ENCODE data around the gene PTGR1.
"Not testable (repeated sequence)": the region's sequence is repeated elsewhere in the genome, so short reads cannot be mapped to it uniquely, and the experiment has no call there.

Gene PTGR1

DNA sequence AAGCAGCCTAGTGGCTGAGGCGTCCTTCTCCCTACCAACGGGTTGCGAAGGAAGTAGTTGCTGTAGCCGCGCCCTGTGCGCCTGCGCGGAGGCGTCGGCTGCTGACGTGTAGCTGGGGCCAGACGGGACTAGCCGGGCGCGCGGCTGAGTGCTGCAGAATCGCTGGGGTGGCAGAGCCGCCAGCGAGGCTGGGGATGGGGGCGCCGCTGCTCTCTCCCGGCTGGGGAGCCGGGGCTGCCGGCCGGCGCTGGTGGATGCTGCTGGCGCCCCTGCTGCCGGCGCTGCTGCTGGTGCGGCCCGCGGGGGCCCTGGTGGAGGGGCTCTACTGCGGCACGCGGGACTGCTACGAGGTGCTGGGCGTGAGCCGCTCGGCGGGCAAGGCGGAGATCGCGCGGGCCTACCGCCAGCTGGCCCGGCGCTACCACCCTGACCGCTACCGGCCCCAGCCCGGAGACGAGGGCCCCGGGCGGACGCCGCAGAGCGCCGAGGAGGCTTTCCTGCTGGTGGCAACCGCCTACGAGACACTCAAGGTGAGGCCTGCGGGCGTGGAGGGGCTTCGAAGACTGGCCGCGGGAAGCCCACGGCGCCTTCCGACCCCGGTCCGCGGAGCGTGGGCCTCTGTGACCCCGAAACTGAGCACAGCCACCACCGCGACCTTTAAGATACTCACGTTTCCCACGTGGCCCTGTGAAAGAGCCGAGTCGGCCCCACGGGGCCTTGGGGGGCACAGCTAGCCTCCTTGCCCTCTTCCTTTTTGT lies 31.9 kb upstream of the PTGR1 start, which contains the start of gene DNAJC25:
TSS of gene DNAJC25 (plus strand) at position 121 of the 758 bp plus-strand sequence. CDS start at position 195, 74 bp downstream.
- Histone ChIP-seq H3K27ac (ENCODE audit: low read length) (peak within 1 kb of the TSS; percentile 81), H3K9me3 (ENCODE audit: control insufficient read depth in 1 of 2, low read length in 2 of 2) (no peaks in the 10 kb centered on the region), H3K36me3 (ENCODE audit: control insufficient read depth in 1 of 2, insufficient read depth in 2 of 2, low read length in 2 of 2) (no peaks in the 10 kb centered on the region), H3K4me1 (ENCODE audit: control insufficient read depth in 1 of 2, insufficient read depth in 2 of 2, low read length in 2 of 2) (peaks cover 4 to 21% of the 10 kb centered on the region in 2 donors), H3K4me3 (ENCODE audit: low read depth in 1 of 2, low read length in 2 of 2) (peak within 1 kb of the TSS; percentile 91 to 92), H3K27me3 (ENCODE audit: low read depth, low read length) (no peaks in the 10 kb centered on the region)

DNA sequence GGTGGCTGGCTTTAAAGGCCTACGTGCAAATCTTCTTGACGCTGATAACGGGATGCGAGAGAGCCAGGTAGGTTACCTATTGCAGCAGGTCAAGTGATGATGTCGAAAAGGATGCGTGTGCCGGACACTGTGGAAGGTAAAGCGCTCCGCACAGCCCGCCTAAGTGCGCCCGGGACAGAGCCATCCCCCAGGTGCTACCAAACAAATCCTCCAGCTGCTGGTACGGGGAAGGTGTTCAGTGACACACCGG lies 31.4 kb upstream of the PTGR1 start:
- H3K9me3 ChIP-seq (ENCODE audit: control insufficient read depth in 1 of 2, low read length in 2 of 2): no peaks in the 10 kb centered on the region
- H3K27me3 ChIP-seq (ENCODE audit: low read depth, low read length): no peaks in the 10 kb centered on the region
- no peaks in the 10 kb centered on the region for H3K36me3 ChIP-seq (ENCODE audit: control insufficient read depth in 1 of 2, insufficient read depth in 2 of 2, low read length in 2 of 2)
- H3K4me3 ChIP-seq (ENCODE audit: low read depth in 1 of 2, low read length in 2 of 2): peak overlapping the region; percentile 91 to 92
- H3K4me1 ChIP-seq (ENCODE audit: control insufficient read depth in 1 of 2, insufficient read depth in 2 of 2, low read length in 2 of 2): peaks cover 4 to 21% of the 10 kb centered on the region in 2 donors
- peak overlapping the region; percentile 48 for H3K27ac ChIP-seq (ENCODE audit: low read length)

DNA sequence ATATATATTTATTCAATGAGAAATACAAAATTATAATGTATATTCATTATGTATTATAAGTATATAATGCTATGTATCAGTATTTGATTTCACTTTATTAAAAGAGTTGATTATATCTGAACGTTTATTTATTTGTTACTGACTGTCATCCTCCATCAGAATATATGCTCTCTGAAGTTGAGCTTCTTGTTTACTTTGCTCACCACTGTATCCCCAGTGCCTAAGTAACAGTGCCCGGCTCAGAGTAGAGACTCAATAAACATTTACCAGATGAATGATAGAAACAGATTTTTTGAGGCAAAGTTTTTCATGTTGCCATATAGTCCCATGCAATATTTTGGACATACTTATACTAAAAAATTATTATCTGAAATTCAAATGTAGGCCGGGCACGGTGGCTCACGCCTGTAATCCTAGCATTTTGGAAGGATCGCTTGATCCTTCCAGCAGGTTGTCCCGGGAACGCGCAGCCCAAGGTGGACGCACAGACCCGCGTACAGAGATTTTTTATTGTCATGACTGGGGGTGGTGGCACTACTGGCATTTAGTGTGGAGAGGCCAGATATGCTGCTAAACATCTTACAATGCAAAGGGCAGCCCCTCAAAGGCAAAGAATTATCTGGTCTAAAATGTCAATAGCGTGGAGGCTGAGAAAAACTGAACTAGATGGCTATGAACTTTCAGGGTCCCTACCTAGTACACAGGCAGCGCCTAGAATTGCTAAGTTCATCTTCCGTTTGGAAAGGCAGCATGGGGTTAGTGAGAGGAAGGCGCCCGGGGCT lies 30.9 kb upstream of the PTGR1 start:
- peaks cover 4 to 21% of the 10 kb centered on the region in 2 donors for H3K4me1 ChIP-seq (ENCODE audit: control insufficient read depth in 1 of 2, insufficient read depth in 2 of 2, low read length in 2 of 2)
- H3K4me3 ChIP-seq (ENCODE audit: low read depth in 1 of 2, low read length in 2 of 2): peak overlapping the region; percentile 91 to 92
- H3K36me3 ChIP-seq (ENCODE audit: control insufficient read depth in 1 of 2, insufficient read depth in 2 of 2, low read length in 2 of 2): no peaks in the 10 kb centered on the region
- H3K27me3 ChIP-seq (ENCODE audit: low read depth, low read length): no peaks in the 10 kb centered on the region
- H3K27ac ChIP-seq (ENCODE audit: low read length): peak overlapping the region; percentile 48
- H3K9me3 ChIP-seq (ENCODE audit: control insufficient read depth in 1 of 2, low read length in 2 of 2): no peaks in the 10 kb centered on the region

DNA sequence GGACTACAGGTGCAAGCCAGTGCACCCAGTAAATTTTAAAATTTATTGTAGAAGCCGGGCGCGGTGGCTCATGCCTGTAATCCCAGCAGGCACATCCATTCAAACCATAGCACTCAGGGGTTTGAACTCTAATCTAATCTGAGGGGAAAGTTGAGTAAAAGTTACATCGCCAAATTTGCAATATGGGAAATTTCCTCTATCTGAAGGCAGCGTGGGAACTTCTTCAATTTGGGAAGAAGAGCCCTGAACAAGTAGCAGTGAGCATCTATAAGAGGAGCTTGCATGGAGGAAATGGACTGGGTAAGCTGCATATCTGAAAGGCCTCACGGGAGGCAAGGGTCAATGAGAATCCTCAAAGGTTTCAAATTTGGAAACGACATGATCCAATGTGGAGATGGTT lies 29.0 kb upstream of the PTGR1 start:
- Histone ChIP-seq H3K27ac (ENCODE audit: low read length) (no peak overlapping the region), H3K9me3 (ENCODE audit: control insufficient read depth in 1 of 2, low read length in 2 of 2) (no peaks in the 10 kb centered on the region), H3K4me1 (ENCODE audit: control insufficient read depth in 1 of 2, insufficient read depth in 2 of 2, low read length in 2 of 2) (peaks cover 4 to 21% of the 10 kb centered on the region in 2 donors), H3K4me3 (ENCODE audit: low read depth in 1 of 2, low read length in 2 of 2) (no peak overlapping the region), H3K27me3 (ENCODE audit: low read depth, low read length) (no peaks in the 10 kb centered on the region), H3K36me3 (ENCODE audit: control insufficient read depth in 1 of 2, insufficient read depth in 2 of 2, low read length in 2 of 2) (no peaks in the 10 kb centered on the region)

DNA sequence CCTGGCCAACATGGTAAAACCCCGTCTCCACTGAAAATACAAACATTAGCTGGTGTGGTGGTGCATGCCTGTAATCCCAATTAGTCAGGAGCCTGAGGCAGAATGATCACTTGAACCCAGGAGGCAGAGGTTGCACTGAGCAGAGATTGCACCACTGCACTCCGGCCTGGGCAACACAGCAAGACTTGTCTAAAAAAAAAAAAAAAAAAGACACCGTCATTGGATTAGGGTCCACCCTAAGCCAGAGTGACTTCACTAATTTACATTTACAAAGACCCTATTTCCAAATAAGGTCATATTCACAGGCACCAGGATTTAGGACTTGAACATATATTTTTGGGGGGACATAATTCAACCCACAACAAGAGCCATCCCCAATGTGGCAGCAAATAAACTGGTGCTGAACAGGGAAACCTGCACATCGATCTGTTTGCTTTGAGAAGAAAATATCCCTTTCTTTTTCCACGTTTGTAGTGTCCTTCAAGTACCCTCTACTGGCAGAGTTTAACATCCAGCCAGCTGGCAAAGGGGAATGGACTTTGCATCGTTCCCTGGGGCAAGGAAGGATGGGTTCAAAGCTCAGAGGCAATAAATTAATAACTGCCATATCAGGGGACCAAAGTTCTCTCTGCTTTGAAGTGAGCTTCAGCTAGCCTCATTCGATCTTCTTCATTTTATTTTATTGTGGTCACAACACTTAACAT lies 28.0 kb upstream of the PTGR1 start:
- H3K27ac ChIP-seq (ENCODE audit: low read length): no peak overlapping the region
- no peak overlapping the region for H3K4me3 ChIP-seq (ENCODE audit: low read depth in 1 of 2, low read length in 2 of 2)

DNA sequence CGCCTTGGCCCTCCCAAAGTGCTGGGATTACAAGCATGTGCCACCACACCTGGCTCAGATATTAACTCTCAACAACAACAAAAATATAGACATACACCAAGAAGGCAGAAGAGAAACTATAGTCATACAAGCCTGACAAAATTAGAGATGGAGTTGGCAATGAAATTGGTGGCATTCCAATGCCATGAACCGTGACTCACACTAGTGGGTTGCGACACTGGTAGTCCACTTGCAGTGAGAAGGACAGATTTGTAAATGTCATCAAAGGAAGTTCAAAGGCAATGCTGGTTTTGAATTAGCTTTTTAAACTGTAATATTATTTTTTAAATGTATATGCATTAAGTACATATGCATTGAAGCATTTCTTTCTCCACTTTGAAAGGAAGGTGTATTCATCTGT lies 23.2 kb upstream of the PTGR1 start:
- Histone ChIP-seq H3K4me1 (ENCODE audit: control insufficient read depth in 1 of 2, insufficient read depth in 2 of 2, low read length in 2 of 2) (no peaks in the 10 kb centered on the region), H3K36me3 (ENCODE audit: control insufficient read depth in 1 of 2, insufficient read depth in 2 of 2, low read length in 2 of 2) (no peaks in the 10 kb centered on the region), H3K9me3 (ENCODE audit: control insufficient read depth in 1 of 2, low read length in 2 of 2) (no peaks in the 10 kb centered on the region), H3K4me3 (ENCODE audit: low read depth in 1 of 2, low read length in 2 of 2) (no peak overlapping the region), H3K27me3 (ENCODE audit: low read depth, low read length) (no peaks in the 10 kb centered on the region), H3K27ac (ENCODE audit: low read length) (no peak overlapping the region)

More for the DNA sequence above, 28.0 kb upstream of the PTGR1 start:
- H3K27me3 ChIP-seq (ENCODE audit: low read depth, low read length): no peaks in the 10 kb centered on the region
- no peaks in the 10 kb centered on the region for H3K36me3 ChIP-seq (ENCODE audit: control insufficient read depth in 1 of 2, insufficient read depth in 2 of 2, low read length in 2 of 2)
- H3K4me1 ChIP-seq (ENCODE audit: control insufficient read depth in 1 of 2, insufficient read depth in 2 of 2, low read length in 2 of 2): peaks cover 4 to 12% of the 10 kb centered on the region in 2 donors
- H3K9me3 ChIP-seq (ENCODE audit: control insufficient read depth in 1 of 2, low read length in 2 of 2): no peaks in the 10 kb centered on the region

DNA sequence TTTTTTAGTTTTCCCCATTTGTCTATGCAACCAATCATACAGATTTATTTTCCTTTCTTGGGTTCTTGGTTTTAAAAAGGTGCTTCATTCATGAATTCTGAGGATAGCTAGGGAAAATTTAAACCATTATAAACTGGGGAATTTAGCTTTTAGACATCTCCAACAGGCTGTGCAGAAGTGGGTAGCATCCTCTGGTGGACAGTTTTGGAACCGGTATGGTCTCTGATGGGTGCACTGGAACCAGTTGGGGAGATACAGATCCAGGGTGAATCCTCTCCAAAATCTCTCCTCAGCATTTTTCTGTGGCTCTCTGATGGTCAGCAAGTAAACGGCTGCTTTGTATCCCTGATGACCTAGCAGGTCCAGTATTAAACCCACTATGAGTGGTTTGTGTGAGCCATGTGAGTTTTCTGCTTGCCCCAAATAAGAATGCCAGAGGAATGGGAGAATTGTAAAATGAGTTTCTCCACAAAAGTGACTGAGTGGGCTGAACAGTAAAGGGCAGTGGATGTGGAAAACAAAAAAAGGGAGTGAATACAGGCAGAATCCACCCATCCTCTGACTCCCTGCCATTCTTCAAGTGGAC lies 22.5 kb upstream of the PTGR1 start:
- H3K4me1 ChIP-seq (ENCODE audit: control insufficient read depth in 1 of 2, insufficient read depth in 2 of 2, low read length in 2 of 2): no peaks in the 10 kb centered on the region
- no peaks in the 10 kb centered on the region for H3K9me3 ChIP-seq (ENCODE audit: control insufficient read depth in 1 of 2, low read length in 2 of 2)
- H3K36me3 ChIP-seq (ENCODE audit: control insufficient read depth in 1 of 2, insufficient read depth in 2 of 2, low read length in 2 of 2): no peaks in the 10 kb centered on the region
- H3K27ac ChIP-seq (ENCODE audit: low read length): no peak overlapping the region
- no peak overlapping the region for H3K4me3 ChIP-seq (ENCODE audit: low read depth in 1 of 2, low read length in 2 of 2)
- H3K27me3 ChIP-seq (ENCODE audit: low read depth, low read length): no peaks in the 10 kb centered on the region

DNA sequence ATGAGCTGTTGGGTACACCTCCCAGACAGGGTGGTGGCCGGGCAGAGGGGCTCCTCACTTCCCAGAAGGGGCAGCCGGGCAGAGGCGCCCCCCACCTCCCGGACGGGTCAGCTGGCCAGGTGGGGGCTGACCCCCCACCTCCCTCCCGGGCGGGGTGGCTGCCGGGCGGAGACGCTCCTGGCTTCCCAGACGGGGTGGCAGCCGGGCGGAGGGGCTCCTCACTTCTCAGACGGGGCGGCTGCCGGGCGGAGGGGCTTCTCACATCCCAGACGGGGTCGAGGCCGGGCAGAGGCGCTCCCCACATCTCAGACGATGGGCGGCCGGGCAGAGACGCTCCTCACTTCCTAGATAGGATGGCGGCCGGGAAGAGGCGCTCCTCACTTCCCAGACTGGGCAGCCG lies 17.9 kb upstream of the PTGR1 start:
- H3K4me3 ChIP-seq (ENCODE audit: low read depth in 1 of 2, low read length in 2 of 2); H3K36me3 ChIP-seq (ENCODE audit: control insufficient read depth in 1 of 2, insufficient read depth in 2 of 2, low read length in 2 of 2); H3K9me3 ChIP-seq (ENCODE audit: control insufficient read depth in 1 of 2, low read length in 2 of 2); H3K27me3 ChIP-seq (ENCODE audit: low read depth, low read length); H3K27ac ChIP-seq (ENCODE audit: low read length); H3K4me1 ChIP-seq (ENCODE audit: control insufficient read depth in 1 of 2, insufficient read depth in 2 of 2, low read length in 2 of 2): not testable (repeated sequence)

DNA sequence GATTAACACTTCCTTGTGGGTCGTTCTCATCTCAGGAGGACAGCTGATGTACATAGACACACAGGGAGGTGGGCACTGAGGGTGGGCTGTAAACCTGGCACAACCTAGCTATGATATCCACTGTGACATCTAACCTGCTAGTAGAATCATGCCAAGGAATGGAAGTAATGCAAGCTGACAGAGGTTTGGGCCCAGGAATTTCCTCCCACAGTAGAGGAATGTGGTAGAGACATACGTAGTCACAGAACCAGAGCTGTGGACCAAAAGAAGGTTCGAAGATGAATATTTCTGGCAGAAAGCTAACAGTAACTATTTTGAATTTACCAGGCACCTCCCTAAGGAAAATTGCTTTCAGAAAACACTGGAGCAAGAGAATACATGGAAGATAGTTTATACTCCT lies 16.5 kb upstream of the PTGR1 start:
- no peaks in the 10 kb centered on the region for H3K36me3 ChIP-seq (ENCODE audit: control insufficient read depth in 1 of 2, insufficient read depth in 2 of 2, low read length in 2 of 2)
- no peaks in the 10 kb centered on the region for H3K27me3 ChIP-seq (ENCODE audit: low read depth, low read length)
- no peak overlapping the region for H3K27ac ChIP-seq (ENCODE audit: low read length)
- no peaks in the 10 kb centered on the region for H3K4me1 ChIP-seq (ENCODE audit: control insufficient read depth in 1 of 2, insufficient read depth in 2 of 2, low read length in 2 of 2)
- H3K4me3 ChIP-seq (ENCODE audit: low read depth in 1 of 2, low read length in 2 of 2): no peak overlapping the region
- H3K9me3 ChIP-seq (ENCODE audit: control insufficient read depth in 1 of 2, low read length in 2 of 2): no peaks in the 10 kb centered on the region

DNA sequence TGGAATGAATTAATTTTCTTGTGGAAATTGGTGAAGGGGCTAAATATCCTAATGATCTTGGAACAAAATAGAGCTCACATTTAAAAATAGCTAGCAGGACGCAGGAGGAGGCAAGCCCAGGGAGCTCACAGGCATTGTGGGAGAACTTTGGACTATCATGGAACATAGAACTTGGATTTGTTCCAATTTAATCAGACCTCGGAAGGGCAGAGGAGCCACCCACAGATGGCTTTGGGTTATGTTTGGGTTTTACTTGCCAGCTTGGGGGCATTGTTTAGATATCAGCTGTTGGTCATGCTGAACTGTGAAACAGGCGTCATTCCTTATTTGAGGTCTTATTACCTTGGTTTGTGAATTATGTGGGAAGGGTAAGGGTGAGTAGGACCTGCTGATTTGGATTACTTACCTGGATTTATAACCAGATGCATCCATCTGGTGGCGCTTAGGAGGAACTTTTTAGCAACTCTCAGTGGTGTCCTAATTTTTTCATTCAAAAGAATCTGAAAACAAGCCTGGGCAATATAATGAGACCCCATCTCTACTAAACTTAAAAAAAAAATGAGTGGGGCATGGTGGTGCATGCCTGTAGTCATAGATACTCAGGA lies 14.1 kb upstream of the PTGR1 start:
- H3K4me1 ChIP-seq (ENCODE audit: control insufficient read depth in 1 of 2, insufficient read depth in 2 of 2, low read length in 2 of 2): no peaks in the 10 kb centered on the region
- no peaks in the 10 kb centered on the region for H3K9me3 ChIP-seq (ENCODE audit: control insufficient read depth in 1 of 2, low read length in 2 of 2)
- no peaks in the 10 kb centered on the region for H3K27me3 ChIP-seq (ENCODE audit: low read depth, low read length)
- H3K36me3 ChIP-seq (ENCODE audit: control insufficient read depth in 1 of 2, insufficient read depth in 2 of 2, low read length in 2 of 2): no peaks in the 10 kb centered on the region
- no peak overlapping the region for H3K27ac ChIP-seq (ENCODE audit: low read length)
- H3K4me3 ChIP-seq (ENCODE audit: low read depth in 1 of 2, low read length in 2 of 2): no peak overlapping the region

DNA sequence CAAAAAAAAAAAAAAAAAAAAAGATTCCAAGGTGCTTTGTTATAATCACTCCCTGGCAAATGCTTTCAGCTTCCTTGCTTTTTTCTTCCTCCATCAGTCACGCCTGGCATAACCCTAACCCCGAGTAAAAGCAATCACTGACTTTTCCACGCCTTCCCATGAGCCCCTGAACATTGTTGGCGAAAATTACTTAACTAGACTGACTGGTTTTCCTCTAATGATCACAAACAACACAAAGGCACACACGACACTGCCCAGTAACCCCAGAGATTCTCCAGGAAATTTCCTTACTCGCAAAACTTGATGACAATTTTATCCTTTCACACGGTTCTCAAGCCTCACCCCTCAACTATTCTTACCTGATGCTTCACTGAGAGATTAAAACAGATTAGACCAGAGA lies 11.4 kb upstream of the PTGR1 start:
- Histone ChIP-seq H3K9me3 (ENCODE audit: control insufficient read depth in 1 of 2, low read length in 2 of 2) (no peaks in the 10 kb centered on the region), H3K27me3 (ENCODE audit: low read depth, low read length) (no peaks in the 10 kb centered on the region), H3K4me3 (ENCODE audit: low read depth in 1 of 2, low read length in 2 of 2) (no peak overlapping the region), H3K27ac (ENCODE audit: low read length) (no peak overlapping the region), H3K4me1 (ENCODE audit: control insufficient read depth in 1 of 2, insufficient read depth in 2 of 2, low read length in 2 of 2) (no peaks in the 10 kb centered on the region), H3K36me3 (ENCODE audit: control insufficient read depth in 1 of 2, insufficient read depth in 2 of 2, low read length in 2 of 2) (no peaks in the 10 kb centered on the region)

Measured in muscle layer of duodenum (tissue), 2 donors.